ENCODE results near the gene DNALI1. TPM values are rescaled to one million over a fixed set of nuclear protein-coding genes. Genes with fewer than 3 reads are reported as not detected.

Gene DNALI1
- total and polyA plus RNA-seq, 2 donors (not counting 3 experiments of a cell fraction or from before 2014, with no cell fraction given), result 5.2 to 8.1 TPM

- H3K79me2 ChIP-seq (ENCODE audit: control insufficient read depth, insufficient read depth, low read length), result peaks cover 18% of the 10 kb centered on the region
- peak overlapping the region; percentile 94 for H3K4me2 ChIP-seq (ENCODE audit: insufficient read depth, low read length)
- H3K4me1 ChIP-seq (ENCODE audit: control insufficient read depth, extremely low read depth, insufficient read depth, low read length), result peaks cover 15% of the 10 kb centered on the region
- peaks cover 5 to 7% of the 10 kb centered on the region in 2 experiments for H3K36me3 ChIP-seq (ENCODE audit: control insufficient read depth in 2 of 2, extremely low read depth in 1 of 2, insufficient read depth in 2 of 2, low read length in 2 of 2)
- H4K20me1 ChIP-seq (replicated peaks; ENCODE audit: control insufficient read depth, extremely low read depth, insufficient read depth, low read length), result no peaks in the 10 kb centered on the region
- H3K27me3 ChIP-seq (ENCODE audit: control insufficient read depth in 2 of 2, insufficient read depth in 2 of 2, low read length in 2 of 2), result no peaks in the 10 kb centered on the region
- no peaks in the 10 kb centered on the region for H3K9me1 ChIP-seq (replicated peaks; ENCODE audit: control insufficient read depth, extremely low read depth, insufficient read depth, low read length)
- peak overlapping the region; percentile 39 for H2AFZ ChIP-seq (ENCODE audit: low read depth, low read length)
- dilution Hi-C loops (cut with MboI; ENCODE audit: extremely low pct_ligation_motif_present, low sequenced_read_pairs), result no loop called here
- POLR2A ChIA-PET, result no interaction called here
- no peak for TF ChIP-seq GATA2 (IDR thresholded peaks at IDR 0.05; ENCODE audit: insufficient read depth, insufficient read length, low read depth, low read length)
- TF ChIP-seq POLR2A (IDR thresholded peaks at IDR 0.05; ENCODE audit: low read depth, low read length), result no peak
- no peak for TF ChIP-seq MYC (IDR thresholded peaks at IDR 0.05; ENCODE audit: low read depth, low read length)
- FAIRE-seq (no peak), DNase-seq (ENCODE audit: low read depth, low spot score) (peak; percentile 39)
- intact Hi-C loops (cut with micrococcal nuclease), result loop anchor here (1.0 to 2.0 kb wide), 6 partner anchors 20 to 168 kb away; partner anchors contain the start of genes GNL2 and SNIP1
- H3K4me3 ChIP-seq (replicated peaks in 1 of 3; ENCODE audit: insufficient read depth in 1 of 3, low read depth in 1 of 3, low read length in 3 of 3), result peak overlapping the region; percentile 72 to 81 (median 79)
- BruUV-seq (replicated peaks), result no TSS peak
- no peak overlapping the region for H3K27ac ChIP-seq (ENCODE audit: insufficient read depth, low read depth, low read length)
- CTCF ChIA-PET, result interaction anchor here (0.6 to 2.5 kb wide), 28 partner anchors 8 to 1321 kb away, joined by 3 to 26 read pairs (median 6); partner anchors contain the start of genes DNALI1 and SNIP1
- H3K9ac ChIP-seq (replicated peaks; ENCODE audit: extremely low read depth, insufficient read depth, low read length), result peak overlapping the region; percentile 93
- no peaks in the 10 kb centered on the region for H3K9me3 ChIP-seq (replicated peaks; ENCODE audit: control insufficient read depth, insufficient read depth, low read length)
These were observed 42.9 kb upstream of the DNALI1 start for GRCh38 chr1:37513795-37514349.

- Histone ChIP-seq H4K20me1 (replicated peaks; ENCODE audit: control insufficient read depth, extremely low read depth, insufficient read depth, low read length) (no peaks in the 10 kb centered on the region), H3K9ac (replicated peaks; ENCODE audit: extremely low read depth, insufficient read depth, low read length) (peak within 1 kb of the TSS; percentile 93), H3K4me3 (replicated peaks in 1 of 3; ENCODE audit: insufficient read depth in 1 of 3, low read depth in 1 of 3, low read length in 3 of 3) (peak within 1 kb of the TSS; percentile 72 to 81 (median 80)), H3K4me2 (ENCODE audit: insufficient read depth, low read length) (peak within 1 kb of the TSS; percentile 97), H3K9me3 (replicated peaks; ENCODE audit: control insufficient read depth, insufficient read depth, low read length) (no peaks in the 10 kb centered on the region), H3K36me3 (ENCODE audit: control insufficient read depth in 2 of 2, extremely low read depth in 1 of 2, insufficient read depth in 2 of 2, low read length in 2 of 2) (peaks cover 3 to 5% of the 10 kb centered on the region in 2 experiments), H3K27me3 (ENCODE audit: control insufficient read depth in 2 of 2, insufficient read depth in 2 of 2, low read length in 2 of 2) (no peaks in the 10 kb centered on the region), H3K79me2 (ENCODE audit: control insufficient read depth, insufficient read depth, low read length) (peaks cover 18% of the 10 kb centered on the region), H3K4me1 (ENCODE audit: control insufficient read depth, extremely low read depth, insufficient read depth, low read length) (peaks cover 15% of the 10 kb centered on the region), H3K27ac (ENCODE audit: insufficient read depth, low read depth, low read length) (peak within 1 kb of the TSS; percentile 87), H2AFZ (ENCODE audit: low read depth, low read length) (peak within 1 kb of the TSS; percentile 99), H3K9me1 (replicated peaks; ENCODE audit: control insufficient read depth, extremely low read depth, insufficient read depth, low read length) (no peaks in the 10 kb centered on the region)
- peak; percentile 73 for FAIRE-seq
- POLR2A ChIA-PET, result interaction anchor here (0.6 to 1.1 kb wide), 3 partner anchors 10 to 39 kb away, joined by 3 to 5 read pairs (median 3); partner anchors contain the start of gene SNIP1
- dilution Hi-C loops (cut with MboI; ENCODE audit: extremely low pct_ligation_motif_present, low sequenced_read_pairs) (no loop called here), intact Hi-C loops (cut with micrococcal nuclease) (loop anchor here (1.0 to 2.0 kb wide), 6 partner anchors 20 to 168 kb away; partner anchors contain the start of genes GNL2 and SNIP1)
- DNase-seq (ENCODE audit: low read depth, low spot score), result peak; percentile 85
- CTCF ChIA-PET, result interaction anchor here (0.6 to 2.5 kb wide), 36 partner anchors 9 to 1321 kb away, joined by 3 to 26 read pairs (median 4); partner anchors contain the start of genes DNALI1 and SNIP1
- TF ChIP-seq POLR2A (IDR thresholded peaks at IDR 0.05; ENCODE audit: low read depth, low read length), result peak; percentile 63
- TF ChIP-seq EZH2 (IDR thresholded peaks at IDR 0.05; ENCODE audit: borderline replicate concordance, low read depth, low read length, severe bottlenecking), result no peak
- peak; percentile 58 for TF ChIP-seq MAX (IDR thresholded peaks at IDR 0.05; ENCODE audit: insufficient read depth, insufficient read length)
- peak; percentile 93 for TF ChIP-seq POLR2AphosphoS5 (IDR thresholded peaks at IDR 0.05; ENCODE audit: insufficient read depth, low read depth, low read length)
- TF ChIP-seq CTCF (IDR thresholded peaks at IDR 0.05; ENCODE audit: extremely low read depth in 1 of 2, insufficient read depth in 1 of 2, low read depth in 1 of 2, low read length in 2 of 2), result peak; percentile 53 to 91
- no TSS peak for BruUV-seq (replicated peaks)
These were observed 42.2 kb upstream of the DNALI1 start, which contains the start of gene MEAF6 for GRCh38 chr1:37514350-37515184. TSS of gene MEAF6 (minus strand) at chr1:37514766. CDS start at chr1:37514746, 20 bp downstream.
